ENCODE data around the gene GOLGA8R.
"Not testable (repeated sequence)": the region's sequence is repeated elsewhere in the genome, so short reads cannot be mapped to it uniquely, and the experiment has no call there.

GOLGA8R gene

GRCh38 chr15:30414160-30414559 is at the start of gene GOLGA8R:
GOLGA8R (minus strand) TSS chr15:30414260; CDS start chr15:30414162, 98 bp downstream.
- not testable (repeated sequence) for DNase-seq

- DNase-seq: not testable (repeated sequence)
Observed at GRCh38 chr15:30463849-30464248, 49.8 kb upstream of the GOLGA8R start.

GRCh38 chr15:30462176-30462575 is 48.1 kb upstream of the GOLGA8R start:
- DNase-seq: not testable (repeated sequence)

- not testable (repeated sequence) for DNase-seq
Observed at GRCh38 chr15:30452702-30453101, 38.6 kb upstream of the GOLGA8R start.

GRCh38 chr15:30438348-30438747 is 24.3 kb upstream of the GOLGA8R start:
- not testable (repeated sequence) for DNase-seq

- DNase-seq: not testable (repeated sequence)
Observed at GRCh38 chr15:30435878-30436277, 21.8 kb upstream of the GOLGA8R start.

- not testable (repeated sequence) for DNase-seq
Observed at GRCh38 chr15:30420723-30421122, 6.7 kb upstream of the GOLGA8R start.

- DNase-seq: peak; percentile 0
Observed at GRCh38 chr15:30407636-30408035, 6.4 kb downstream of the GOLGA8R start.

- DNase-seq: peak; percentile 28
Observed at GRCh38 chr15:30398988-30399387, 15.1 kb downstream of the GOLGA8R start.

GRCh38 chr15:30393664-30393991 is 20.4 kb downstream of the GOLGA8R start:
- not testable (repeated sequence) for DNase-seq

- DNase-seq: not testable (repeated sequence)
Observed at GRCh38 chr15:30392766-30393663, 21.0 kb downstream of the GOLGA8R start, which contains the start of gene CHRFAM7A. CHRFAM7A (minus strand) TSS chr15:30393540; CDS start chr15:30383351, 10,189 bp downstream.

GRCh38 chr15:30386318-30386887 is 27.7 kb downstream of the GOLGA8R start:
- not testable (repeated sequence) for DNase-seq

GRCh38 chr15:30377082-30377413 is 37.0 kb downstream of the GOLGA8R start:
- not testable (repeated sequence) for DNase-seq

GRCh38 chr15:30376375-30377081 is 37.5 kb downstream of the GOLGA8R start:
- DNase-seq: not testable (repeated sequence)

GRCh38 chr15:30375872-30376271 is 38.2 kb downstream of the GOLGA8R start:
- DNase-seq: not testable (repeated sequence)

GRCh38 chr15:30374862-30375261 is 39.2 kb downstream of the GOLGA8R start:
- not testable (repeated sequence) for DNase-seq

GRCh38 chr15:30368271-30368670 is 45.8 kb downstream of the GOLGA8R start:
- not testable (repeated sequence) for DNase-seq

- not testable (repeated sequence) for DNase-seq
Observed at GRCh38 chr15:30367246-30367645, 46.8 kb downstream of the GOLGA8R start.

GRCh38 chr15:30361404-30361803 is 52.7 kb downstream of the GOLGA8R start:
- not testable (repeated sequence) for DNase-seq

GRCh38 chr15:30360990-30361389 is 53.1 kb downstream of the GOLGA8R start:
- DNase-seq: not testable (repeated sequence)

- DNase-seq: not testable (repeated sequence)
Observed at GRCh38 chr15:30355043-30355442, 59.0 kb downstream of the GOLGA8R start.

Data from activated CD4-positive, alpha-beta T cell treated with anti-CD3 and anti-CD28 coated beads, Interleukin-2, amount 50 U/mL, for 16 hours (primary cell).